K562 (cell line): ENCODE results near the gene SLC7A8. TPM values are rescaled to one million over a fixed set of nuclear protein-coding genes. Genes with fewer than 3 reads are reported as not detected.
A peak's percentile ranks its signal among the peaks of the same experiment; 100 is the strongest.

Source experiments
- ATAC-seq: fragments of 200-7000 bp; cut with Tn5 transposase; 3 replicates; pipeline ENCODE4 v1.9.1; 2020; ENCODE audit warnings: moderate library complexity
- BruUV-seq: library from RNA; stranded (reverse); fragments of 400-500 nt; replicated peaks from 2 replicates; lab custom pipeline; 2021; lab: Mats Ljungman, UMichigan
- CTCF ChIA-PET: fragments of 300-600 bp; formaldehyde crosslinking; extraction: SDS; loops from one replicate; lab custom pipeline; 2021; ENCODE audit warnings: low intra/inter-chr PET ratio; lab: Yijun Ruan, JAX
- POLR2A ChIA-PET: fragments of 300-600, 350-650 bp; sonication (Branson Sonifier 250); formaldehyde crosslinking; extraction: SDS; loops from one replicate; lab custom pipeline; 2021; ENCODE audit warnings: antibody characterized with exemption, inconsistent platforms; lab: Yijun Ruan, JAX
- DNase-seq, 4 experiments: peaks; one replicate each; pipeline versions ENCODE4 v3.0.0 to v3.0.0-alpha.2; 2011 to 2018; ENCODE audit warnings: low spot score in 3 of 4, mixed read lengths in 3 of 4; ENCODE audit errors: extremely low read depth in 1 of 4
- FAIRE-seq: peaks from 2 replicates; lab custom pipeline; 2011; peaks lifted over from hg19 to GRCh38; lab: Jason Lieb, UNC
- H2AFZ ChIP-seq: 2 replicates; pipeline ENCODE4 v1.6.0; 2011; ENCODE audit warnings: low read depth, low read length, control low read depth, inconsistent platforms
- H3K27ac ChIP-seq: fragments of 200-600 bp; 3 replicates; pipeline ENCODE4 v1.8.0; 2011; ENCODE audit warnings: low read depth, mild to moderate bottlenecking, control low read depth, inconsistent platforms, low read length, moderate library complexity, mixed read lengths; ENCODE audit errors: extremely low read depth
- H3K27me3 ChIP-seq, 2 experiments: fragments of 300-600 bp in 1 of 2; 2 replicates in 1 of 2; 3 replicates in 1 of 2; pipeline versions ENCODE4 v1.6.0 to v1.8.0; 2011; ENCODE audit warnings: inconsistent platforms in 2 of 2, low read length in 2 of 2, mild to moderate bottlenecking in 1 of 2, mixed read lengths in 1 of 2, moderate library complexity in 1 of 2; ENCODE audit not compliant: control insufficient read depth in 2 of 2, insufficient read depth in 2 of 2
- H3K36me3 ChIP-seq: fragments of 300-600 bp; 3 replicates; pipeline ENCODE4 v1.8.0; 2011; ENCODE audit warnings: mild to moderate bottlenecking, low read length, inconsistent platforms; ENCODE audit not compliant: control insufficient read depth, insufficient read depth
- H3K4me1 ChIP-seq, 2 experiments: fragments of 200-600 bp in 1 of 2; replicated peaks in 1 of 2; 2 replicates in 1 of 2; 3 replicates in 1 of 2; pipeline versions ENCODE4 v1.5.1 to v1.8.0; 2011; ENCODE audit warnings: inconsistent platforms in 2 of 2, low read length in 2 of 2, mild to moderate bottlenecking in 1 of 2, mixed read lengths in 1 of 2, moderate library complexity in 1 of 2; ENCODE audit not compliant: control insufficient read depth in 2 of 2, insufficient read depth in 2 of 2
- H3K4me2 ChIP-seq: 2 replicates; pipeline ENCODE4 v1.6.1; 2011; ENCODE audit warnings: low read length, control low read depth, inconsistent platforms, mixed read lengths; ENCODE audit not compliant: insufficient read depth
- H3K4me3 ChIP-seq: fragments of 200-600 bp; sonication (generic), shearing (Covaris generic); 2 replicates; pipeline ENCODE4 v1.5.1; 2016; ENCODE audit warnings: control low read depth, inconsistent platforms
- H3K79me2 ChIP-seq: fragments of 200-600 bp; 3 replicates; pipeline ENCODE4 v1.8.0; 2011; ENCODE audit warnings: low read length, inconsistent platforms; ENCODE audit not compliant: control insufficient read depth, insufficient read depth
- H3K9ac ChIP-seq, 2 experiments: 2 replicates each; pipeline versions ENCODE4 v1.6.0 to v1.6.1; 2011; ENCODE audit warnings: low read depth in 2 of 2, low read length in 2 of 2, control low read depth in 1 of 2, inconsistent platforms in 1 of 2, mild to moderate bottlenecking in 1 of 2, mixed read lengths in 1 of 2; ENCODE audit not compliant: insufficient read depth in 1 of 2
- H3K9me1 ChIP-seq: one replicate; pipeline ENCODE4 v1.6.0; 2011; ENCODE audit warnings: inconsistent platforms, mild to moderate bottlenecking, low read length, moderate library complexity; ENCODE audit not compliant: control insufficient read depth, insufficient read depth
- H3K9me3 ChIP-seq: replicated peaks from 2 replicates; pipeline ENCODE4 v1.5.1; 2011; ENCODE audit warnings: low read depth, low read length, inconsistent platforms; ENCODE audit not compliant: control insufficient read depth, insufficient read depth
- H4K20me1 ChIP-seq: replicated peaks from 2 replicates; pipeline ENCODE4 v1.6.1; 2011; ENCODE audit warnings: low read length, inconsistent platforms, mixed read lengths; ENCODE audit not compliant: control insufficient read depth, insufficient read depth
- CTCF ChIP-seq, 3 experiments: IDR thresholded peaks in 2 of 3; conservative IDR thresholded peaks in 1 of 3; 2 replicates each; pipeline ENCODE4 v1.5.1; 2011 to 2012; ENCODE audit warnings: low read length in 3 of 3, mild to moderate bottlenecking in 3 of 3, control low read depth in 2 of 3, improper control_type of control experiment in 1 of 3, inconsistent platforms in 1 of 3, low read depth in 1 of 3, mixed read lengths in 1 of 3, moderate library complexity in 1 of 3; ENCODE audit not compliant: insufficient read depth in 2 of 3
- LEF1 ChIP-seq: fragments of 450-650 bp; IDR thresholded peaks from 2 replicates; pipeline ENCODE4 v1.6.1; 2016; ENCODE audit warnings: mild to moderate bottlenecking
- RHOXF2B ChIP-seq: fragments of 250-450 bp; sonication (Bioruptor Pico); conservative IDR thresholded peaks from 2 replicates; pipeline ENCODE4 v1.5.1; 2021
- WGBS: fragments of 100-300 bp; shearing (Covaris generic); methylation state at CpG from one replicate; pipeline ENCODE4 v1.1.6; 2016; ENCODE audit warnings: low coverage, mixed read lengths; ENCODE audit not compliant: insufficient coverage; ENCODE audit errors: missing lambda C conversion rate; 5-methylcytosine and 5-hydroxymethylcytosine counted together
- in situ Hi-C: fragments of 300-500 bp; cut with MboI; formaldehyde crosslinking; loops from 4 replicates; pipeline ENCODE4 v1.15.0; 2018; ENCODE audit warnings: inconsistent platforms, mixed read lengths
- intact Hi-C: fragments of 100-400 bp; cut with micrococcal nuclease; formaldehyde crosslinking; loops from 2 replicates; pipeline ENCODE4 v1.14.2; 2022
- polyA plus RNA-seq, 8 experiments: library from polyadenylated mRNA; depleted of rRNA in 4 of 8; stranded (reverse) in 5 of 8; unstranded in 3 of 8; fragments of >200 nt; fragmentation: Nextera tagmentation in 2 of 8; fragmentation: Illumina TruSeq in 1 of 8; extraction: Ambion mirVana in 2 of 8; extraction: Trizol in 1 of 8; gene quantifications; 2 replicates each; pipeline versions ENCODE4 v1.2.1 to v1.2.3, GENCODE V29; 2011 to 2014; ENCODE audit warnings: inconsistent platforms in 1 of 8, missing spikeins in 1 of 8
- total RNA-seq, 7 experiments: library from RNA; depleted of rRNA in 6 of 7; stranded (reverse); fragments of >200 nt in 6 of 7; fragmentation: Illumina TruSeq in 2 of 7; extraction: Trizol in 2 of 7; gene quantifications; 2 replicates each; pipeline versions ENCODE4 v1.2.1 to v1.2.3, GENCODE V29; 2011 to 2021; ENCODE audit warnings: low replicate concordance in 1 of 7

SLC7A8 gene
- total and polyA plus RNA-seq, 9 of the 15 experiments (the other 6 are each of a cell fraction or from before 2014, with no cell fraction given) = 2.0 to 33.0 (median 6.0) TPM

GRCh38 chr14:23125933-23126524 lies 57.4 kb downstream of the SLC7A8 start:
- no peaks in the 10 kb centered on the region for H3K27me3 ChIP-seq
- no peaks in the 10 kb centered on the region for H3K9me3 ChIP-seq
- no TSS peak for BruUV-seq
- in situ Hi-C loops = no loop called here
- TF ChIP-seq LEF1 (no peak), RHOXF2B (no peak), CTCF (IDR thresholded peaks at IDR 0.05 in 2 of 3, conservative IDR thresholded peaks at IDR 0.05 in 1 of 3; ENCODE audit: insufficient read depth in 2 of 3, low read depth in 1 of 3, low read length in 3 of 3) (0 out of 6 replicates have a peak, but pooled peaks of 1 of the 3 experiments have one; percentile 9)
- TF ChIP-seq, all 486 proteins: peak for 1
- WGBS = 39% methylated on average over 9 of the region's 9 CpGs
- Histone ChIP-seq H3K9me1 (no peaks in the 10 kb centered on the region), H3K27ac (no peak overlapping the region), H3K36me3 (no peaks in the 10 kb centered on the region; the same call in 2 of the 3 replicates), H3K4me1 (peaks cover 57 to 58% of the 10 kb centered on the region in 2 experiments), H3K79me2 (no peaks in the 10 kb centered on the region), H3K4me2 (no peak overlapping the region), H3K9ac (no peak overlapping the region), H3K4me3 (no peak overlapping the region), H2AFZ (no peak overlapping the region), H4K20me1 (no peaks in the 10 kb centered on the region)
- DNase-seq = peak in 2 of 4 experiments; percentile 35 to 47
- POLR2A ChIA-PET = interaction anchor here (1.1 kb wide), 1 partner anchor 51 kb away, joined by 3 read pairs; no protein-coding TSS in a partner anchor
- FAIRE-seq = no peak
- intact Hi-C loops = no loop called here
- ATAC-seq = peak; percentile 55
- CTCF ChIA-PET = interaction anchor here (7.4 kb wide), 1 partner anchor 60 kb away, joined by 310 read pairs; the partner anchor contains the start of gene SLC7A8
